ENCODE results near the gene SHLD1.
"Not testable (repeated sequence)": the region's sequence is repeated elsewhere in the genome, so short reads cannot be mapped to it uniquely, and the experiment has no call there.

SHLD1 gene

DNA sequence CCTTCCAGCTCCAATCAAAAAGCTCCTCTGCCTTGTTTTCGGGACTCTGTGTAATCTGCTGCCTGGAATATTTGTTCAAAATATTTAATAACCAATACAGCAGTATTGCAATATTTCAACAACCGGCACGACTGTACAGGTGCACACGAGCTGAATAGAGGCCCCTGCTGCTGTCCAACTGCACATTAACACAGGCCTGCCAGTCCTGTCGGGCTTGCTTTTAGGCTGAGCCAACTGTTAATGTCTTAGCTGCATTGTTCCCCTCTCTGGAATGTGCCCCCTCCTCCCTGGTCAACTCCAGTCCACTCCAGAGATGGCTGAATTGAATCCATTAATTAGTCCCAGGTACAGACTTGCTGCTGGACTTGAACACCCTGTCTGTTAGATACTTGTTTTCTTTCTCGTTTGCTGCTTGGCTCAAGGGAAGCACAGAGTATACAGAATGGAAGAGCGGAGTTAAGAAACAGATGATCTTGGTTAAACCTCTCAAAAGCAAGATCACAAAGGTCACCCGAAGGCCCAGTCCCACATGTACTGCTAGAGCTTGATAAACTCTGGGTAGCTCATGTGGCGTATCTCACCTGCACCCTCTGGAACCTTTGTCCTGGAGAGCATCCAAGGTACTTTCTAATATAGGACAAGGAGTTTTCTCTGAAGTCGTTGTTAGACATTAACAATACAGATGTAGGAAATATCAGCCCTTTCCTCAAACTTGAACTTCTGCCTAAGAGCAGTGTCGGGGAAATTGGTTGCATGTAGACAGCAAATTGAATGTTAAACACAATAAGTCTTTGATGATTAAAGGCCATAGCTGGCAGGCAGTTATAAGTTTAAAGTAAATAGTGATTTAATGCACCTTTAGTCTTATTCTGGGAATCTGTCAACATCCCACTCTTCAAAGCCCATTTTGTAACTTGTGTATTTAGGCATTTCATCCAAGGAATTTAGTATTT, 31.9 kb downstream of the SHLD1 start:
- no peak for DNase-seq

DNA sequence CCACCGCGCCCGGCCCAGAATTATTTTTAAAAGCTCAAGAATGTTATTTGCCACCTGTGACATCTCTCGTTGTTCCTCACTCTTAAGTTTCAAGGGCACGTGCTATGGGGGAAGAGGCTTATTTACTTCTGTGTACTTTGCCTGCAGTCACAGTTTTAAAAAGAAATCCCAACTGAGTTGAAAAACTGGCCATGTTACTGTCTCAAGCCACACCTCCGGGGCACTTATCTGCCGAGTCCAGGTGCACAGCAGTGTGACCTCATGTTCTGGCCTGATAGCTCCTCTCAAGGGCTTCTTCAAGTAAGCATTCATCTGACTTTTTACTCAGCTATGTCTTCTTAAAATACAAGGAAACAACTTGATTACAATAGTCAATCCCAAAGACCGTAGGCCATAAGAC, 34.5 kb downstream of the SHLD1 start:
- no peak for DNase-seq

DNA sequence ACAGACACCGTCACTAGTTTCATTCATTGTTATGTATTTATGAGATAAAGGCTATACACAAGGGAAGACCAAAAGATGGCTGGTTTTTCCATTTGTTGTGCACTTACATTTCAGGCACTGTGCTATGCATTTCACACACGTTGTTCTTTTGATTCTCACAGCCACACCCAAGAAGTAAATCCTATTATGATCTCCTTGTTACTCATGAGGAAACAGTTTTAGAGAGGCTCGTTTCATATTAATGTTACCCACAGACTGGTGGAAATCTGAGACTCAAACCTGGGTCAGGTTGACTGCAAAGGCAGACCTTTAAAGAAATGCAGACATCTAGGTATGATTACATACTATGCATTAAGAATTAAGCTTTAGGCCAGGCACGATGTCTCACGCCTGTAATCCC, 34.9 kb downstream of the SHLD1 start:
- no peak for DNase-seq

DNA sequence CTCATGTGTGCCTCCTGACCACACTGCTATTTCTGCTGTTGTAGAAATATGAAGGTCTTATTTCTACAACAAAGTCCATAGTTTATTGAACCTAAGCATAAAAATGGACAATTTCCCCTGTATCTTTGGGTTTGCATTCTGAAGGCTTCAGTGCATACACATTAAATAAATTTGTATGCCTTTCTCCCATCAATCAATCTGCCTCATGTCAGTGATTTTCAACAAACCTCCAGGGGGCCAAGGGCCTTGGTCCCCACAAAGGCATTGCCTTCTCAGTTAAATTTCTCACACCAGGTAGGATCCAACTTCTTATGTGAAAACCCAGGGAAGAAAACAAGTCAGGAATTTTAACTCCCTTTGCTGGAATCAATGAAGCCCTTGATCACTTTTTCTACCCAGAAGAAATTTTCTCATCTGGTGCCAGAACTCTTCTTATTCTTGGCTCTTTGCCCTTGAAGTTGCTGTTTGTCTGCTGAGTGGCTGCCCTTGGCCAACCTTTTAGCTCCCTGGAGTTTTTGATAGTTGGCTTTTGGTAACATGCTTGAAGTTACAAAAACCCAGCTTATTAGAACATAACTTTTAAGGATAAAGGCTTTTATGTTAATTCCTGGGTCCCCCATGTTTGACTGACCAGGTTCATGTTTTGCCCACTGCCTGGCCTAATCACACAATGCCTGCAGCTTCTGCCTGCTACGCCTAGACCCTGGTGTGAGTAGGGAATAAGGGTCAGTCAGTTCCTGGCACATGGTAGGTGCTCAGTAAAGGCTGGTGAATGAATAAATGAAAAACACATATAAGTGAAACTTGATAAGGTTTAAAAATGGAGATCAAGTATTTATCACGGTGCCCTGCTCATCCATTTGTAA, 37.0 kb downstream of the SHLD1 start:
- no peak for DNase-seq

DNA sequence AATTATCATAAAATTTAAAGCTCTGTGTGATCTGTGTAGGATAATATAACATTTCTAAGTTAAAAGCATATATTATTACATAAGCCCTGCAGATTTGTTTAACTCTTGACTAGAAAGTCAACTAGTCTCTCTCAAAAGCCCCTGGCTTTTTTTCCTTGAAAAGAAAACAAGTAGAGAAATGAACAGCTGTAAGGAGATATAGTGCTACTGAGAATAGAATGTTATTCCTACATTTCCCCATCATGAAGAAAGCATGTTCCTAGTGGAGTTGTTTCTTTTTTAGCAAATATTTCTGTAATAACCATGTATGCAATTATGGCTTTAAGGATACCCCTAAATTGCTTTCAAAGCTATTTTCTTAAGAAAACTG, 37.6 kb downstream of the SHLD1 start:
- no peak for DNase-seq

DNA sequence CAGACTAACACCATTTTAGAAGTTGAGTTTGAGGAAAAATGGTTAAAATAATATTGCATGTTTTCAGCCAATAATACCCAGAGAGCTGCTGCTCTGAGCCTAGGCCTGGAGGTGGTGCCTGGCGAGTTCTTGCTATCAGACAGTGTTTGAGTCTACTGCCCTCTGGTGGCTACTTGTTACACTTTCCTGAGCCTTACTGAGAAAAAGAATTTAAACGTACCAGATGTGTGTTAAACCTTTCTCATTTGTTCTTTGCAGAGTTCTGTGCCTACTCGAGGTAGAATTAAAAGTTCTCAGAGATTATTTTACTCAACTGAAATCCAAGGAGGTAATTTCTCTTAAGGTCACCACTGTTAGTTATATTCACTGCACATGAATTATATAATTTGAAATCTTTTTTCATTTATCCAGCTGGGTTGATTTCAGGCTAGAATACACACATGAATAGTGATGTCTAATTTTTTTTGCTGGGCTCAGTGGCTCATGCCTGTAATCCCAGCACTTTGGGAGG, 38.2 kb downstream of the SHLD1 start:
- peak; percentile 74 for DNase-seq

DNA sequence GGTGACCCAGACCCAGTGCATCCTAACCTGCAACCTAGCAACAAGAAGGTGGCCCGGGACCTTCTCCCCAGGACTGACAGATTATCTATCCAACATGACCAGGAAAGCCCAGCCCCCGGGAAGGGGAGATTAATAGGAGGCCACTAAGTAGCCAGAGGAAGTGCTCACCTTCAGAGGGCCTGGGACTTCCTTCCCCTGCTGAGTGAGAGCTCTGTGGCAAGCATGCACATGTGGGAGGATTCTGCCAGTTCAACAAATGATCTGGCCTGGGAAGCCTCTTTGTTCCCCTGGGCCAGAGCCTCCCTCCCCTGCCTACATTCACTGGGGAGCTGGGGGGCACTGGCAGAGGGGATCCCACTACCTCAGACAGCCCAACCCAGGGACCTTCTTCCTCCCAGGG, 39.6 kb downstream of the SHLD1 start:
- DNase-seq = no peak

DNA sequence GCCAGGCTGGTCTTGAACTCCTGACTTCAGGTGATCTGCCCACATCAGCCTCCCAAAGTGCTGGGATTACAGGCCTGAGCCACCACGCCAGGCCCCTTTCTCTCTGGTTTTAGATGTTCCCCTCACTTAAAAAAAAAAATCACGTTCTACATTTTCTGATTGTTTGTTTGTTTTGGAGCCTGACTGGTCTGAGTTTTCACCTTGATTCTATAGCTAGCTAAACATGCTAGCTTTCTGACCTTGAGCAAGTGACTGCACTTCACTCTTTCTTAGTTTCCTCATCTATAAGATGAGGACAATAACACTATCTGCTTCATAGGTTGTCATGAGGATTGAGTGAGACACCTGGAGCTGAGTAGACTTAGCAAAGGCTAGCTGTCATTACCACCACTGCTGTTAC, 43.7 kb downstream of the SHLD1 start:
- DNase-seq = no peak

DNA sequence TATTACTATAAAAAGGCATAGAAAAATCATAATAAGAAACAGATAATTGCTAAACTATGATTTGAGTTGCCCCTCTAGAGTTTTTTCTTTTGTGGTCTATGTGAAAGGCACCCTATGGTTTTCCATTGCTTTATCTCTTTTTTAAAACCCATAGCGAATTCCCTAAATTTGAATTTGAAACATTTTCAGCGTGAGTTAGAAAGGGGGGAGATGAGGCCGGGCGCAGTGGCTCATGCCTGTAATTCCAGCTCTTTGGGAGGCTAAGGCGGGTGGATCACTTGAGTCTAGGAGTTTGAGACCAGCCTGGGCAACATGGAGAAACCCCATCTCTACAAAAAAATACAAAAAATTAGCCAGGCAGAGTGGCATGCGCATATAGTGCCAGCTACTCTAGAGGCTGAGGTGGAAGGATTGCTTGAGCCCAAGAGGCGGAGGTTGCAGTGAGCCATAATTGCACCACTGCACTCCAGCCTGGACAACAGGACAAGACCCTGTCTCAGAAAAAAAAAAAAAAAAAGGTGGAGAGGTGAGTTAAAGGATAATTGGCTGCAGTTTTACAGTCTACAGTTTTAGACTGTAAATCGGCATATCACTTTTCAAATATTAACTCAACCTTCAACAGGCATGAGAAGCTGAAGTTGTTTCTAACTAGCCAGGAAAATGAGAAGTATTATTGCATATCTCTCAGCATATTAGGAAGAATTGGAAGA, 46.3 kb downstream of the SHLD1 start:
- no peak for DNase-seq

DNA sequence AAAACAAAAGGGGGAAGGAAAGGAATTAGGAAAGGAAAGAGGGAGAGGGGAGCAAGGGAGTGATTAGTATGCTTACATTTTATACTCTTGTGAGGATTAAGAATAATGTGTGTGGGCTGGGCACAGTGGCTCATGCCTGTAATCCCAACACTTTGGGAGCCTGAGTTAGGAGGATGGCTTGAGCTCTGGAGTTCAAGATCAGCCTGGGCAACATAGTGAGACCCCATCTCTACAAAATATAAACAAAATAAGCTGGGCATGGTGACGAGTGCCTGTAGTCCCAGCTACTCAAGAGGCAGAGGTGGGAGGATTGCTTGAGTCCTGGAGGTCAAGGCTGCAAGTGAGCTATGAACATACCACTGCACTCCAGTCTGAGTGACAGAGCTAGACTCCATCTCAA, 47.0 kb downstream of the SHLD1 start:
- DNase-seq = no peak

DNA sequence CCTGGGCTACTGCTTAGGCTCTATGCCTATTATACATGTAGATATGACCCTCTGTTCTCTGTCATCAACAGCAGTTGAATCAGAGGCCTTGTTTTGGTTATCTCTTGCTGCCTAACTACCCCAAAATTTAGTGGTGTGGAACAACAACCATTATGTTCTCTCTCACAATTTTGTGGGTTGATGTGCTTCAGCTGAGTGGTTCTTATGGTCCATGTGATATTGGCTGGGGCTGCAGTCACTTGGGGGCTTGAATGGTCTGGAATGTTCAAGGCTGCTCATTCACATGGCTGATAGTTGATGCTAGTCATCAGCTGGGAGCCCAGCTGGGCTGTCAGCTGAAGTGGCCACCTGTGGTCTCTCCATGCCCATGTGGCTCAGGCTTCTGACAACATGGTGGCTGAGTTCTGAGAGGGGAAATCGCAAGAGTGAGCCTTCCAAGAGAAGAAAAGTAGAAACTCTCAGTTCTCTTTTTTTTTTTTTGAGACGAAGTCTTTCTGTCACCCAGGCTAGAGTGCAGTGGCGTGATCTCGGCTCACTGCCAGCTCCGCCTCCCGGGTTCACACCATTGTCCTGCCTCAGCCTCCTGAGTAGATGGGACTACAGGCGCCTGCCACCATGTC, 47.8 kb downstream of the SHLD1 start:
- DNase-seq = no peak

DNA sequence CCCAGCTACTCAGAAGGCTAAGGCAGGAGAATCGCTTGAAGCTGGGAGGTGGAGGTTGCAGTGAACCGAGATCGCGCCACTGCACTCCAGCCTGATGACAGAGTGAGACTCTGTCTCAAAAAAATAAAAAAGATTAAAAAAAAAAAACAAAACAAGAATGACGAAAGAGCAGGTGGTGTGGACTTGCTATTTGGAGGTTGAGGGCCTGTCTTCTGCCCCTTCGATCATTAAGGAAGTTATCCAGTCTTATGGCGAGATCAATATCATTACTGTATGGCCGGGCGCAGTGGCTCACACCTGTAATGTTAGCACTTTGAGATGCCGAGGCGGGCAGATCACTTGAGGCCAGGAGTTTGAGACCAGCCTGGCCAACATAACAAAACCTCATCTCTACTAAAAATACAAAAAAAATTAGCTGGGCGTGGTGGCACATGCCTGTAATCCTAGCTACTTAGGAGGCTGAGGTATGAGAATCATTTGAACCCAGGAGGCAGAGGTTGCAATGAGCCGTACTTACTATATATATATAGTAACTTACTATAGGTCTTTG, 53.6 kb downstream of the SHLD1 start:
- not testable (repeated sequence) for DNase-seq

DNA sequence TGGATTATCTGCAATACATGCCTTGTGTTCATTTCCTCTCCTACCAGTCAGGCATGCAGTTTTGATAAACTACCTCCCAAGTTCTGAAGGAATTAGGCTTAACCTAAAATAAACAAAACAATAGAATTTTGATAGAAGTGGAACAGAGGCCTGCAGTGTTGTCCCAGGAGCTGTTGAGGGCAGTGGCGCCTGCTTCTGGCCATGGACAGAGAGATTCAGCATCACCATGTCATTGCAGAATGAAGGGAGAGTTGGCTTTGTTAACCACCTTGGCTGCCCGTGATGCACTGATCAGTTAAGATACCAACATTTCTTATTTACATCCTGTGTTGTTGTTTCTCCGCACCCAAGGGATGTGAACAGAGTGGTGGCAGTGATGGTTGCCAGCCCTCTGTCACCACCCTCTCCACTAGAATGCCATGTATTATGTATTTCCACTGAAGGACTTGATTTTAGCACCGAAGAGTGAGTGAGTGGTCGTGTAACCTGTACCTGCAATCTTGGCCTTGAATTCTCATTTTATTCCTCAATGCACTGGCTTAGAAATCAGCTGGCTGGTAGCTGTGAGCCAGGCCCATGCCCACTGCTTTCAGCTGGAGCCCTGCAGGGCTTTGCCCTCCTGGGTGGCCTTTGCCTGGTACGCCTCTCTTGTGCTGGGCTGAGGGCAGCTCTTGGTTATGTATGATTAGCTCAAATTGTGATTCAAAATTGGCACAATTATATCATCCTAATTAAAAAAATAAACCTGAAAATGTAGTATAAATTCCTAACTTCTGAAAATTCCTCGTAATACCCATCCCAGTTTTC, 56.5 kb downstream of the SHLD1 start:
- DNase-seq = no peak

DNA sequence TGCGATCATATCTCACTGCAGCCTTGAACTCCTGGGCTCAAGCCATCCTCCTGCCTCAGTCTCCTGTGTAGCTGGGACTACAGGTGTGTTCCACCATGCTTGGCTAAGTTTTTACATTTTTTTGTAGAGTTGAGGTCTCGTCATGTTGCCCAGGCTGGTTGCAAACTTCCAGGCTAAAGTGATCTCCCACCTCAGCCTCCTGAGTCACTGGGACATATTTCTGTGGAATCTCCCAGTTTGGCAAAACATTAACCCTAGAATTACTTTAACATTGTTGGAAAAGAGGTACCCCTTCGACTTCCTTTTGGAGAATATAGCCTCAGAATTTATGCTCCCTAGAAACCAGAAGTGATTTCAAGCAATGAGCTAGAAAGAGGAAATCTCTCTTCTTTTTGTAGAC, 57.2 kb downstream of the SHLD1 start:
- no peak for DNase-seq

DNA sequence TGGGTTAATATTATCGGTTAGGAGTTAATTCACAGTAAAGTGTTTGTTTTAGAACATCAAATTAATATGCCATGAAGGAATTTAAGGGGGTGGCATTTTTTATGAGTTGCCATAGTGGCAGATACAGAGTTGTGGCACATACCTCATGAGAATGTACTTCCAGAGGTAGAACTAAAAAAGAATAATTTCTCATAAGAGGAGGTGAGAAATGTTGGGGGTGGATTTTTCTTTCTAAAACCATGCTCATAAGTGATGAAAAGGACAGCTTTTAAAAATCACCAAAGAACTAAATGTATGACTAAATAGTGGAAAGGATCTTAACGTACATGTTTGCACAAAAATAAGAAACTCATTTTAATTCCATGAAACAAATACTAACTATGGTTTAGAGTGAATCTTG, 58.7 kb downstream of the SHLD1 start:
- DNase-seq = no peak

DNA sequence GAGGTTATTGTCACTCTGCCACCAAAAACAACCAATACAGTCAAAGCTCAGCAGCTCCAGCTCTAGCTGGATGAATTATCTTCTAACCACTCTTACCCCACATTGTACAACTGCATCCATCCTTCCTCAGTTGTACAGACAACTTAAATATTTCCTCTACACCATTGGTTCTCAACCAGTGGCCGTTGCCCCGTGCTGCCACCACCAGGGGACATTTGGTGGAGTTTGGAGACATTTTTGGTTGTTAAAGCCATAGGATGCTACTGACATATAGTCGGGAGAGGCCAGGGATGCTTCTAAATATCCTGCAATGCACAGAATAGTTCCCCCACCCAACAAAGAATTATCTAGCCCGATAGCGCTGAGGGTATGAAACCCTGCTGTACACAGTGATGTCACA, 59.3 kb downstream of the SHLD1 start:
- no peak for DNase-seq

DNA sequence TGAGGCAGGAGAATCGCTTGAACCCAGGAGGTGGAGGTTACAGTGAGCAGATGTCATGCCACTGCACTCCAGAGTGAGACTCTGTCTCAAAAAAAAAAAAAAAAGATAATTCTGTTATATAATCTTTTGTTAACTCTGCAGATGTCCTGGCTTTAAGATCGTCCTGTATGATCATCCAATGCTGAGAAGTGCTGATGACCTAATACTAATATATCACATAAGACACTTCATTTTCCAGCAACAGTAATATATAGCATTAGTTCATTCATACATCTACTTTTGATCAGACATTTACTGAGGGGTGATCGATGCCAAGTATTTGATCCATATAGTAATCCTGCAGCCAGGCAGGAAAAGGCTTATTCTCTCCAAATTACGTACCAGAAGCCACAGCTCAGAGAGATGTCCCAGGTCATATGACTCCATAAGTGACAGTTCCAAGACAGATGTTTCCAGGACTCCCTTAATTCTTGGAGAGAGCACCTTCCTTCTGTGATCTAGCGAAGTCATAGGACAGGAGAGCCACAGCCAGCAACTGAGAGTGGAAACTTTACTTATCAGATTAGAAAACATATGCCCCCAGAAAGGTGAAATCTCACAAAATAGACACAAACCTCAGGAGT, 60.7 kb downstream of the SHLD1 start:
- no peak for DNase-seq

DNA sequence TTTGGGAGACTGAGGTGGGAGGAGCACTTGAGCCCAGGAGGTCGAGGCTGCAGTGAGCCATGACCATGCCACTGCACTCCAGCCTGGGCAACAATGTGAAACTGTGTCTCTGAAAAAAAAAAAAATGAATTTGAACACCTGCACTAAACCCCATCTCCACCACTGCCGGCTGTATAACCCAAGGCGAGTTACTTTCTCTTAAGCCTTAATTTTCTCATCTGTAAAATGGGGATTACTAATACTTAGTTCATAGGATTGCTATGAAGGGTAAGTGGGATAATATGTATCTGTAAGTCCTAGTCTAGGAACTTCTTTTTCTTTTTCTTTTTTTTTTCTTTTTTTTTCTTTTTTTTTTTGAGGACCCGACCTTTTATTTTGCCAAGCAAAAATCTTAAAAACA, 61.5 kb downstream of the SHLD1 start:
- DNase-seq = no peak

DNA sequence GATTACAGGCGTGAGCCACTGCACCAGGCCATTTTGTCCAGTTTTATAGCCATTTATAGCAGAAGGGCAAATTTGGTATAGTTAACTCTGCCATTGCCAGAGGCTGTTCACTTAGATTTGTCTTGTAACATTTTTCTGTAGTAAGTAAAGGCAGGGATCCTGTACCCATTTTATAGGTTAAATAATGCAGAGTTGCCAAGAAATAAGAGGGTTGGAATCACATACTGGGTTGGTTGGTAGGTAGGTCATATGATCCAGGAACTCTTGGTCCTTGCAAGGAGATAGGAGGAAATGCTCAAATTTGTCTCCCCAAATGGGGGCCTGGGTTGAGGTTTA, 68.1 kb downstream of the SHLD1 start:
- DNase-seq = no peak

DNA sequence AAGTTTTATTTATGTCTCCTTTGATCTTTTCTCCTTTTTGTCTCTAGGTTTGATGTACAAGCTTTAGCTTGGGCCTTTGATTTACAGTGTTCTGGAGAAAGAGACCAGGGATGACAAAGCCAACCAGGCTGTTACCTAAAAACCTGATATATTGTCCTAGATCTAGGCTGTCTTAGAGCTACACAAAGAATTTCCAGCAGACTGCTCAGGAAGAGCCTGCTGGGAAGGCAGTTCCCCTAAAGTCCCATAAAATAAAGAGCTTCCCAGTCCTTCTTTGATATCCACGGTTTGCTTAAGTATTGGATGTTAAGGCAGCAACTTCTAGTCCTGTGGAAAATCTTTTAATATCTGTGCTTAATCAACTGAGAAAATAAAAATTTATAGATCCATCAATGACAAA, 70.5 kb downstream of the SHLD1 start:
- no peak for DNase-seq

DNA sequence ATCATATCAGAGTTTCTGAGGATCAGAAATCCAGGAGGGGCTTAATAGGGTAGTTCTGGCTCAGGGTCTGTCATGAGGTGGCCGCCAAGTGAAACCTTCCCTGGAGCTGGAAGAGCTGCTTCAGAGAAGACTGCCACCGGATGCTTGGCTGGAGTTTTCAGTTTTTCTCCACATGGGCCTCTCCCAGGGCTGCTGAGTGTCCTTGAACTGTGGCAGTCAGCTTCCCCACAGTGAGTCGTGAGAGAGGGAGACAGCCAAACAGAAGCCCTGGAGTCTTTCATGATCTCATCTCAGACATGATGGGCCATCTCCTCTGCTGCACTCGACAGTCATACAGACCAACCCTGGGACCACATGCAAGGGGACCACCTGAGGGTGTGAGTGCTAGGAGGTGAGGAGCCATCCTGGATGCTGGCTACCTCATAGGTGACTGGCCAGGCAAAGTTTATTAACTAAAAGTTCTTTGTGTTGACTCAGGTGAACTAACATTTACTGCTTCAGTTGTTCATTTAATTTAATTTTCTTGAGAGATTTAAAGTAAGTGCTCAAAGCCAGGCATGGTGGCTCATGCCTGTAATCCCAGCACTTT, 71.5 kb downstream of the SHLD1 start:
- DNase-seq = no peak
